ENCODE results near the gene ARID1B.

DNA sequence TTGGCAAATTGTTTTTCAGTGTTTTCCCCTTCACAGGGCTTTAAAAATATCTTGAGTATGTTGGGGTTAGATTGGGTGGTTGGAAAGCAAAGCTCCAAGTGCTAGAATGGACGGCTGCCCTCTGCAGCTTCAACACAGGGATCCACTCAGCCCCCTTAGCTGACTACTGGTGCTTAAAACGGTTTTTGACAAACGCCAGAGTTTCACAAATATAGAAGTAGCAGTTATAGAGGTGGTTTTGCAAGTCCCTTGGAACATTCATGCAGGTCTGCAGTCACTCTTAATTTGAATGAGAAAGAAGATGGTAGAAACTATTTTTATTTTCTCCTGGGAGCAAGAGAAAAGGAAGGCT, 175.9 kb downstream of the ARID1B start:
- TF ChIP-seq CTCF (IDR thresholded peaks at IDR 0.05) = no peak
- no peak for TF ChIP-seq POLR2A (IDR thresholded peaks at IDR 0.05)
